Neural cell (in vitro differentiated cells): ENCODE results near the gene PTPRB.

Experiments used
- CTCF ChIP-seq: fragments of 450-650 bp; IDR thresholded peaks from 2 replicates; pipeline ENCODE4 v1.5.1; 2014; ENCODE audit warnings: antibody characterized with exemption, mild to moderate bottlenecking, moderate library complexity; ENCODE audit not compliant: poor library complexity, severe bottlenecking
- EZH2 ChIP-seq: fragments of 200-600, 300-800 bp; shearing (Covaris generic), sonication (generic); IDR thresholded peaks from 2 replicates; pipeline ENCODE4 v1.6.1; 2014; ENCODE audit warnings: antibody characterized with exemption, low read length, borderline replicate concordance, mild to moderate bottlenecking; ENCODE audit not compliant: insufficient read depth, poor library complexity, severe bottlenecking

- TF ChIP-seq CTCF (no peak), EZH2 (no peak)
Measured at GRCh38 chr12:70609739-70610491, 27.3 kb downstream of the PTPRB start.
